GM18520 (cell line): ENCODE data around the gene SLC22A9.
"Not testable (repeated sequence)": the region's sequence is repeated elsewhere in the genome, so short reads cannot be mapped to it uniquely, and the experiment has no call there.

Source experiments
- ATAC-seq: cut with Tn5 transposase; IDR thresholded peaks from one replicate; pipeline ENCODE4 v1.9.1; 2021; ENCODE audit not compliant: unreplicated experiment

The SLC22A9 gene

DNA sequence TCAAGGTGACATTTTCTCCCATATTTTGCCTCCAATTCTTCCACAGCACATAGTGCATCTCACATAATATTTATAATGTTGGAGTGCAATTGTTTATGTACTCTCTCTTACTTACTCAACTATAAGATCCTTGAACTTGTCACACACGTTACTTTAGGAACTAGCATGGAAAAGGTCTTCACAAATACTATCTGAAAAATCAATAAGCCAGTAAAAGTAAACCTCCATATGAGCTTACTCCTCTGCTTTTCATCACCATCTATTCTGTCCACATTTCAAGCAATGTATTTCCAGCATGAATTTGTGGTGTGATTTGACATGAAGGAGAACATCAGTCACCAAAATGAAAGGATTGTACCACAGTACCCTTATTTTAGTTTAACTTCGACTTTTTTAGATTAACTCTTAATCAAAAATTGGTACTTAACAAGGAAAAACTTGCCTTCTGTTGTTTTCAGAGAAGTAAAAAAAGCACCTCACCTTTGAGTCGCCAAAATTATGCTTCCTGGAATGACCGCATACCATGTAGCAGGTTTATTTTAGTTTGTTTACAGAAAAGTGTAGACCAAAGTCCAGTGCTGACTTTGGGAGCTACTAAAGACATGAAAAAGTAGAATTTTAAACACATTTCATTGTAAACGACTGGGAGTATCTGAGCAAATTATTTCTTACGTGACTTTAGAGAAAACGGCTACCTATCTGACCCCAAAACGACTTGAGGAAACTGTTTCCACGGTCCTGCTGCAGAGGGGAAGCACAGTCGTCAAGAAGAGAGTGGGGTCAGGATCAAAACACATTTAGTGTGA is at the start of gene SLC22A9:
SLC22A9 (plus strand) TSS at position 621 of the 806 bp plus-strand sequence. CDS start 272 bp downstream, outside the sequence.
- ATAC-seq = no peak

DNA sequence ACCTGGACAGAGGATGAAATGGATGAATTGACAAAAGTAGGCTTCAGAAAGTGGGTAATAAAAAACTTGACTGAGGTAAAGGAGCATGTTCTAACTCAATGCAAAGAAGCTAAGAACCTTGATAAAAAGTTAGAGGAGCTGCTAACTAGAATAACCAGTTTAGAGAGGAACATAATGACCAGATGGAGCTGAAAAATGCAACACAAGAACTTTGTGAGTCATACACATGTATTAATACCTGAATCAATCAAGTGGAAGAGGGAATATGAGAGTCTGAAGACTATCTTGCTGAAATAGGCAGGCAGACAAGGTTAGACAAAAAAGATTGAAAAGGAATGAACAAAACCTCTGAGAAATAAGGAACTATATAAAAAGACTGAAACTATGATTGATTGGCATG is 47.9 kb upstream of the SLC22A9 start:
- ATAC-seq = no peak

- not testable (repeated sequence) for ATAC-seq
Observed at GRCh38 chr11:63335089-63335488, 34.5 kb upstream of the SLC22A9 start.

- ATAC-seq = no peak
Observed at GRCh38 chr11:63337070-63337469, 32.5 kb upstream of the SLC22A9 start.

DNA sequence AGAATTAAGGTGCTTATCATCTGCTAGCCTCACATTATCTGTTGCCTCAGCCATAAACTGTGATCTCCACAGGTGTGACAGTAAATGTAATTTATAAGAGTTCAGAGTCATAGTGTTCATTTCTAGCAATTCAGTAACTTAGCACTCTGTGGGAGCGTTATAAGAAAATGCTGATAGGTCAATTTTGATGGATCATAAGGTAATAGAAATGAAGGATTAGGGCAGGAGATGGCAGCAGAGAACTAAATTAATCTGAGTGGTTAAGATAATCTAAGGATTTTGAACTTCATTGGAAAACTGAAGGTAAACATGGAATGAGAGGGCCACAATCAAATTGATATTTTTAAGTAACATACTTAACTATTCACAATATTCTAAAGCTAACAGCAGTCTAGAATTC is 26.5 kb upstream of the SLC22A9 start:
- no peak for ATAC-seq

GRCh38 chr11:63352144-63352543 is 17.4 kb upstream of the SLC22A9 start:
- no peak for ATAC-seq

DNA sequence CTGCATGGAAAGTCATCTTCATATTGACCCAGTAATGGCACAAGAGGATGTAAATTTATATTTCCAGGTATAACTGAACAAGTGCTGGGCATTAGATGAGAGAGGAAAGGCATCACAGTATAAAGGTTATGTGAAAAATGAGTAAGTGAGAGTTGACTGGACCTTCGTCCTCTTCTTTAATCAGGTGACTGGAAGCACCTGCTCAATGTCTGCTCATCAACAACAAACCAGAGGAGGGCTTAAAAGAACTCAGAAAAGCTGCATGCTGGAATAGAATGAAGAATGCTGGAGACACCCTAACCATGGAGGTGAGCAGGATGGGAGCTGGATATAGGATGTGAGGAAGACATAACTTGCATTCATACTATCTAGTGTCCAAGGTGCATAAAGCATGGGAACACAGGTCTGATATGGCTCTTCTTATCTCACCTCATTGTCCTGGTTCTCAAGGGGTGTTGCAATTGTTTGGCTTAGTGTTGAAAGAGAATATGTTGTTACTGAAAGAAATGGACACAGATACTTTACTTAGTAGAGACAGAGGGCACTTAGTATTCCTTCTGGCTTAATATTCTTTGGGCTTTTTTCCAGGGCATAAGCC is 7.3 kb upstream of the SLC22A9 start:
- ATAC-seq = no peak

GRCh38 chr11:63369971-63370588 is 495 bp downstream of the SLC22A9 start:
- no peak for ATAC-seq

DNA sequence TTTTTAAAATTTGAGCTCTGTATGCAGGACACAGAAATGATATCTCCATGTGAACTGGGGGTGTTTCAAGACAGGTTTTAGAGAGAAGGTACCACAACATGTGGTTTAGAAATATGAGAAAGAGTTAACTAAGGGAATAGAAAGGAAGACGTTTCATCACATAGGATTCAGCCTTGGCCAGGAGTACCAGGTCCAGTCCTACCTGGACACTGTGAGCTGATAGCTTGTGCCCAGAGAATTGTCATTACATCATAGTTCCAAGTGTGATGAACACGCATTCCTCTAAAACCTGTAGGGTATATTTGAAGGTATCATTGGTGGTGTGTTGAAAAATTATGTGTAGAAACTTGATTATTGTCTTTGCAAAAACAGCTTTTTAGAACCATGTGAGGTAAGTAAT is 1.8 kb downstream of the SLC22A9 start:
- no peak for ATAC-seq

DNA sequence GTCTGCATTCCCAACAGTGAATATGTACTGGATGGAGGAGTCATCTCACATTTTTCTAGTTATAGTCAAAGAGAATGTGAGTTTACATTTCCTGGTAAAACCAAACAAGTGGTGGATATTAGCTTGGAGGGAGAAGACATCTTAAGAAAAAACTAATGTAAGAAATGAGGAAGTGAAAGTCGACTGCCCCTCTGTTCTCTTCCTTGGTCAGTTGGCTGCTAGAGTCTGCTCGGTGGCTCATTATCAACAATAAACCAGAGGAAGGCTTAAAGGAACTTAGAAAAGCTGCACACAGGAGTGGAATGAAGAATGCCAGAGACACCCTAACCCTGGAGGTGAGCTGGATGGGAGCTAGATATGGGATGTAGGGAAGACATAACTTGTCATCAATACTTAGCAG is 5.8 kb downstream of the SLC22A9 start:
- ATAC-seq = no peak

DNA sequence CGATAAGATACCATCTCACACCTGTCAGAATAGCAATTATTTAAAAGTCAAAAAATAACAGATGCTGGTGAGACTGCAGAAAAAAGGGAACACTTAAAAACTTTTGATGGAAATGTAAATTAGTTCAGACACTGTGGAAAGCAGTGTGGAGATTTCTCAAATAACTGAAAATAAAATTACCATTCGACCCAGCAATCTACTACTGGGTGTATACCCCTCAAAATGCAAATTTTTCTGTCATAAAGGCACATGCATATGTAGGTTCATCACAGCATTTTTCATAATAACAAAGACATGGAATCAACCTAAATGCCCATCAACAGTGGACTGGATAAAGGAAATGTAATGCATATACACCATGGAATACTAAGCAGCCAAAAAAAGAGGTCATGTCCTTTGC is 10.5 kb downstream of the SLC22A9 start:
- ATAC-seq = no peak

GRCh38 chr11:63395697-63396096 is 26.1 kb downstream of the SLC22A9 start:
- no peak for ATAC-seq

GRCh38 chr11:63404161-63404935 is 34.8 kb downstream of the SLC22A9 start:
- ATAC-seq = no peak

GRCh38 chr11:63405114-63405513 is 35.5 kb downstream of the SLC22A9 start:
- no peak for ATAC-seq

- ATAC-seq = no peak
Observed at GRCh38 chr11:63406458-63406857, 36.9 kb downstream of the SLC22A9 start.

DNA sequence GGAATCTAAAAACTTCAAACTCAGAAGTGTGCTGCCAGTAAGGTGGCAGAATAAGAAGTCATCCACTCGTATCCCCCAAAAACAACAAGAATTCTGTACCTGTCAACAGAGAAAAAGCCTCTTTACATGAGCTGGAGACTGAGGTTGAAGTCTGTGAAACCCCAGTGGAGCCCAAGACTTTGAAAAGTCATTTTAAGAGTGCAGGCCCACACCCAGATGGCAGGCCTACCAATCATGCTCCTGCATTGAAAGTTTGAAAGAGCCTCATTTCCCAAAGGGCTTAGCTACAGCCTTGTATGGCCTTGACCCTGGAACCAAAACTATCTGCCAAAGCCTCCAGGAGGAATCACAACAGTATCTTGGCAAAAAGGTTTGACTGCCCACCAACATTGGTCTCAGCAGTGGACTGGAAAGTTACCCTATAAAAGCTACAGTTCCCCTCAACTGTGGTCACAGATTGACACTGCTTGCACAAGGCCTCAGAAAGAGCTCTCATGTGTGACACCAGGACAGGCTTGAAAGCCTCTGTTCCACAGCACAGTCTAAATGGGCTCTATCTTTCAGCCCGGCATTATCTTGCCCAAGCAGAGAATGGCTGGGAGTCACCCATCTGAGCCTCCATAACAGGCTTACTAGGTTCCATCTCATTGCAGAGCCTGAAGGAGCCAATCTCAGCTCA is 47.7 kb downstream of the SLC22A9 start:
- ATAC-seq = no peak

- no peak for ATAC-seq
Observed at GRCh38 chr11:63427971-63428508, 58.5 kb downstream of the SLC22A9 start.

GRCh38 chr11:63430731-63431130 is 61.1 kb downstream of the SLC22A9 start:
- ATAC-seq = not testable (repeated sequence)

DNA sequence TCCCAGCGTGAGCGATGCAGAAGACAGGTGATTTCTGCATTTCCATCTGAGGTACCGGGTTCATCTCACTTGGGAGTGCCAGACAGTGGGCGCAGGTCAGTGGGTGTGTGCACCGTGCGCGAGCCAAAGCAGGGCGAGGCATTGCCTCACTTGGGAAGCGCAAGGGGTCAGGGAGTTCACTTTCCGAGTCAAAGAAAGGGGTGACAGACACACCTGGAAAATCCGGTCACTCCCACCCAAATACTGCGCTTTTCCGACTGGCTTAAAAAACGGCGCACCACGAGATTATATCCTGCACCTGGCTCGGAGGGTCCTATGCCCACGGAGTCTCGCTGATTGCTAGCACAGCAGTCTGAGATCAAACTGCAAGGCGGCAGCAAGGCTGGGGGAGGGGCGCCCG is 65.8 kb downstream of the SLC22A9 start:
- not testable (repeated sequence) for ATAC-seq

GRCh38 chr11:63435831-63436230 is 66.2 kb downstream of the SLC22A9 start:
- ATAC-seq = not testable (repeated sequence)
